Measurements from ENCODE around the gene ANTKMT.
A peak's percentile ranks its signal among the peaks of the same experiment; 100 is the strongest.

Gene ANTKMT, protein sequence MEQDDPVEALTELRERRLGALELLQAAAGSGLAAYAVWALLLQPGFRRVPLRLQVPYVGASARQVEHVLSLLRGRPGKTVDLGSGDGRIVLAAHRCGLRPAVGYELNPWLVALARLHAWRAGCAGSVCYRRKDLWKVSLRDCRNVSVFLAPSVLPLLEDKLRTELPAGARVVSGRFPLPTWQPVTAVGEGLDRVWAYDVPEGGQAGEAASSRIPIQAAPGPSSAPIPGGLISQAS

DNA sequence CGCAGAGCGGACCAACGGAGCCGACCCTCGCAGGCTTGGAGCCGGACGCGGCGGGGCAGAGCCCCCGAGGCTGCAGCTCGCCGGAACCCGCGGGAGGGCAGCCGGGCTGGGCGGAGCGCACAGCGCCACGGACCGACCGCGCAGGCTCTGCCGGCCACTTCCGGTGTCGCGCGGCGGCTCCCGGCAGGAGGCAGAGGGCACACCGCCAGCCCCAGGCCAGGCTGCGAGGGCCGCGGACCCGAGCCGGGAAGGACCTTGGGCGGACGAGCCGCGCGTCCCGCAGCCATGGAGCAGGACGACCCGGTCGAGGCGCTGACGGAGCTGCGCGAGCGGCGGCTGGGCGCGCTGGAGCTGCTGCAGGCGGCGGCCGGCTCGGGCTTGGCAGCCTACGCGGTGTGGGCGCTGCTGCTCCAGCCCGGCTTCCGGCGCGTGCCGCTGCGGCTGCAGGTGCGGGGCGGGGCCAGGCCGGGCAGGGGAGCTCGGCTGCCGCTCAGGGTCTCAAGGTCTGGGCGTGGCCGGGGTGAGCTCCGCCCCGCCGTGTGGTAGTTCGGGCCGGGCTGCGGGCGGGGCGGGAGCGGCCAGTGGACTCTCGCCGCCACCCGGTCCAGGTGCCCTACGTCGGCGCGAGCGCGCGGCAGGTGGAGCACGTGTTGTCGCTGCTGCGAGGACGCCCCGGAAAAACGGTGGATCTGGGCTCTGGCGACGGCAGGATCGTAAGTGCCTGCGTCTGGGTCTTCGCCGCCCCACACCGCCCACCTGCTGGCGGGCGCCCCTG, at the start of gene ANTKMT:
Gene ANTKMT, plus strand, starts transcription at position 157 of the 775 bp plus-strand sequence. Its CDS starts 129 bp downstream, at position 286.
- peak; percentile 68 for DNase-seq (ENCODE audit: low read depth)

DNA sequence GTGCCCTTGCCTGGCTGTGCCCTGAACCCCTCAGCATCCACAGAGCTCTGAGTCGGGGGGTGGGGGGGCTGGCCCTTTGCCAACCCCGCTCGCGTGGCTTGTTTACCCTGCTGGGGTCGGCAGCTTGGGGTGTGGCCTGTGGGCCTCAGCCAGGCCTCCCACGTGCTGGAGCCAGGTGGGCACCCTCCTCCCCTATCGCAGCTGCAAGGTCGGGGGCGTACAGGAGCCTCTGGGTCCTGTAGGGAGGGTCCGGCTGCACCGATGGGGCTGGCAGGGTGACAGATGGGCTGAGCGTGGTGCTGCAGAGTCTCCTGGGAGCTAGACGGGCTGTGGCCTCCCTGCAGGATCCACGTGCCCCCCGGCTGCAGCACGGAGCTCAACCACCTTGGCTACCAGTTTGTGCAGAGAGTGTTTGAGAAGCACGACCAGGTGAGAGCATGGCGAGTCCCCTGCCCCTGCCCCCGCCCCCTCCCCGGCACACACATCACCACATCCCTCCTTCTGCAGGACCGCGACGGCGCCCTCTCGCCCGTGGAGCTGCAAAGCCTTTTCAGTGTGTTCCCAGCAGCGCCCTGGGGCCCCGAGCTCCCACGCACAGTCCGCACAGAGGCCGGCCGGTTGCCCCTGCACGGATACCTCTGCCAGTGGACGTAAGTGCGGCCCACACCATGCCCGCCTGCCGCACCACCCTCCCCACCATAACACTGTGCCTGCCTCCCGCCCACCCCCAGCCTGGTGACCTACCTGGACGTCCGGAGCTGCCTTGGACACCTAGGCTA, 49.4 kb upstream of the ANTKMT start:
- no peak for DNase-seq (ENCODE audit: low read depth)

DNA sequence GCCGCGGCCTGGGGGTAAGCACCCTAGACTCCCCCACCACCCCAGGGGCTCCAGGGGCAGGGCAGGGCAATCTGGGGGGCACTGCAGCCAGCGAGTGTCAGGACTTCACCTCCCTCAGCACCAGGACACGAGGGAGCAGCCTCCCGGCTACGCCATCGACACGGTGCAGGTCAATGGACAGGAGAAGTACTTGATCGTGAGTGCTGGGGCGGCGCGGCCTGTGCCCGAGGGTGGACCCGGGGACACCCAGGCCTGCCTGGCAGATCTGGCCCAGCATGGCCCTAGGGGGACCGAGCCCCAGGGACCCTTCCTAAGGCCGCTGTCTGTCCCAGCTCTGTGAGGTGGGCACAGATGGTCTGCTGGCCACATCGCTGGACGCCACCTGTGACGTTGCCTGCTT, 48.6 kb upstream of the ANTKMT start:
- no peak for DNase-seq (ENCODE audit: low read depth)

DNA sequence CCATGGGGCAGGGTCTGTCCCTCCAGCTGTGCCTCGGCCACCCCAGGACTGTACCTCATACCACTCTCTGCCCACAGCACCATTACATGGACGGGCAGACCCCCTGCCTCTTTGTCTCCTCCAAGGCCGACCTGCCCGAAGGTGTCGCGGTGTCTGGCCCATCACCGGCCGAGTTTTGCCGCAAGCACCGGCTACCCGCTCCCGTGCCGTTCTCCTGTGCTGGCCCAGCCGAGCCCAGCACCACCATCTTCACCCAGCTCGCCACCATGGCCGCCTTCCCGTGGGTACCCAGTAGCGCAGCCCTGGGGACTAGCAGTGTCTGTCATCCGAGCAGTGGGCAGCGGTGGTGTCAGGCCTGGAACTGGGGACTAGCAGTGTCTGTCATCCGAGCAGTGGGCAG, 48.1 kb upstream of the ANTKMT start:
- no peak for DNase-seq (ENCODE audit: low read depth)

DNA sequence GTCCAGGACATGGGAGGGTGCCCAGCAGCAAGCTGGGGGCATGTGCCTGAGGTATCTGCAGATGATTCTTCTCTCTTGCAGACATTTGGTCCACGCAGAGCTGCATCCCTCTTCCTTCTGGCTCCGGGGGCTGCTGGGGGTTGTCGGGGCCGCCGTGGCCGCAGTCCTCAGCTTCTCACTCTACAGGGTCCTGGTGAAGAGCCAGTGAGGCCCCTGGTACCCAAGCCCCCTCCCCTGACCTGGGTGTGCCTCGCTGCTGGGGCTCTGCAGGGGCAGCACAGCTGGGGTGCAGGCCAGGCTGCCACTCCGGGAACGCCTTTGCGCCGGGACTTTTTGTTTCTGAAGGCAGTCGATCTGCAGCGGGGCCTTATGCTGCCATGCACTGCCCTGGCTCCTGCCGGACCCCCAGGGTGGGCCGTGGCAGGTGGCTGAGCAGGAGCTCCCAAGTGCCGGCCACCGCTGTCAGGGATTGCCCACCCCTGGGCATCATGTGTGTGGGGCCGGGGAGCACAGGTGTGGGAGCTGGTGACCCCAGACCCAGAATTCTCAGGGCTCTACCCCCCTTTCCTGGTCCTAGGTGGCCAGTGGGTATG, 47.5 kb upstream of the ANTKMT start:
- no peak for DNase-seq (ENCODE audit: low read depth)

DNA sequence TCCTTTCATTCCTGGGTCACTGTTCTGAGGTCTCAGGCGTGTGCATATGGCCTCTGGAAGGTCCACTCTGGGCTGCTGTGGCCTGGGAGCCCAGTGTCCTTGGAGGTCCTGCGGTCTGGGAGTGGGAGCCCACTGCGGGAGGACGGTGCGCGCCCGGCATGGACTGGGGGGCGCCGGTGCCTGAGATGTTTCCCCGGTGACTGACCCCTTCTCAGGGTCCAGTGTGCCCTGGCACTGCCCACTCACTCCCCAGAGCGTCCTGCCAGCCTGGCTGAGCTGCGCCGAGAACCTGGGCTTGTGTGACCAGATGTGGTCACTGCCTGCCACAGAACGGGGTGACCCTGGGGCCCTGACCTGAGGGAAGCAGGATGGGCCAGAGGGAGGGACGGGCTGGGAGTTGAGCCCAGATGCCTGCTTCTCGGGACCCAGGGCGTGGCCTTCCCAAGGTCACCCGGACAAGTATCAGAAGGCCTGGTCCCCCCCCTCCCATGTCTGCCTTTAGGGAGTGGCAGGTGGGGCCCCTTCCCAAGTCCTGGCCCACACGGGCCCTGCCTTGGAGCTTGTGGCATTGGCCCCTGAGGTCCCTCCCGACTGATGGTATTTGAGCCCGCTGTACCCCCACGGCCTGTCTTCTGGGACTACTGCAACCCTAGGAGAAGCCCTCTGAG, 46.6 kb upstream of the ANTKMT start:
- DNase-seq (ENCODE audit: low read depth): no peak

DNA sequence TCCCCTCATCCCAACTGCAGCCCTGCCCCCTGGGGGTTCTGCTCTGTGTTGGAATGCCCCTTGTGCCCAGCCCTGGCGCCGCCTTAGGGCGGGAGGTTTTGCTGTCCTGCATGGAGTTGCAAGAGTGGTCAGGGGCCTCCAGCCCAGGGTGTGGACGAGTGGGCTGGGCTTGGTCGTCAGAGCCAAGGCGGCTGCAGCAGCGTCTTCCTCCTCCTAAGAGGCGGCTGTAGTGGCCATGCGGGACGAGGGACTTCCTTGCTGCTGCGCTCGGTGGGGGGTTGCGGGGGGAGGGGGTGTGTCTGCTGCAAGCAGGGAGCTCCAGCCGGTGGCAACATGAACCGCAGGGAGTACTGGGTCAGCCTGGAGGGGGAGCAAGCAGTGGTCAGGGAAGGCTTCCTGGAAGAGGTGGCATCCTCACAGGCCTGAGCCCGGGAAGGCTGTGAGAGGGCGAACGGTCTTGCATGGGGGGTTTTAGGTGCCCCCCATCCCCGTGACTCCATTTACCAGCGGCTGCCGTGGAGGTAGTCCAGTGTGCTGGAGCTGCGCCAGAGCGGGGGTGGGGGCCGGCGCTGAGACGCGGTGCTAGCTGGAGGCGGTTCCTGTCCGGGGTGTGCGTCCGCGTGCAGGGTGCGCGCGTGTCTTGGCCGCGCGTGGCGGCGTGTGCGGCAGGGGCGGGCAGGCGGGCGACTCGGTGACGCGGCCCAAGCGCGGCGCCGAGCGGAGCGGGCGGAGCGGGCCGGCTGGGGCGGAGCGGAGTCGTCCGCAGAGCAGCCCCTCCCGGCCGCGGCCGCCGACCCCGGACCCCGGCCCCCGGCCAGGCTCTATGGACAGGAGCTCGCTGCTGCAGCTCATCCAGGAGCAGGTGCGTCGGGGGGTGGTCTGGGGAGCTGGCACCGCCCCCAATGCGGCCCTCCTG, 45.7 kb upstream of the ANTKMT start, which contains the start of gene RHBDL1:
Gene RHBDL1, plus strand, starts transcription at position 704 of the 916 bp plus-strand sequence. Its CDS starts 120 bp downstream, at position 824.
- no peak for DNase-seq (ENCODE audit: low read depth)

DNA sequence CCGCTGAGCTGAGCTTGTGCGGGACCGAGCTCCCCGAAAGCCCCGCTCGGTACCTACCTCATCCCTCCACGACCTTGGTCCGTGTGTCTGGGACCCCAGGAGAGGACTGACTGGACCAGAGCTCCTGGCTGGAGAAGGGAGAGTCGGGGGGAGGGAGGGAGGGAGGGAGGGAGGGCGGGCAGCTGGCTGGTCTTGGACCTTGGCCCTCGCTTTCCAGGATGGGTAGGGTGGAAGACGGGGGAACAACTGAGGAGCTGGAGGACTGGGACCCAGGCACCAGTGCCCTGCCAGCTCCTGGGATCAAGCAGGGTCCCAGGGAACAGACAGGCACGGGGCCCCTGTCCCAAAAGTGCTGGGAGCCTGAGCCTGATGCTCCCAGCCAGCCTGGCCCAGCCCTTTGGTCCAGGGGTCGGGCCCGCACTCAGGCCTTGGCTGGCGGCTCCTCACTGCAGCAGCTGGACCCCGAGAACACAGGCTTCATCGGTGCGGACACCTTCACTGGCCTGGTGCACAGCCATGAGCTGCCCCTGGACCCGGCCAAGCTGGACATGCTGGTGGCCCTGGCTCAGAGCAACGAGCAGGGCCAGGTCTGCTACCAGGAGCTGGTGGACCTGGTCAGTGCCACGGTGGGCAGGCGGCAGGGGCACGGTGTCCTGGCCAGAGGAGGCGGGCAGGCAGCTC, 44.9 kb upstream of the ANTKMT start:
- DNase-seq (ENCODE audit: low read depth): no peak

DNA sequence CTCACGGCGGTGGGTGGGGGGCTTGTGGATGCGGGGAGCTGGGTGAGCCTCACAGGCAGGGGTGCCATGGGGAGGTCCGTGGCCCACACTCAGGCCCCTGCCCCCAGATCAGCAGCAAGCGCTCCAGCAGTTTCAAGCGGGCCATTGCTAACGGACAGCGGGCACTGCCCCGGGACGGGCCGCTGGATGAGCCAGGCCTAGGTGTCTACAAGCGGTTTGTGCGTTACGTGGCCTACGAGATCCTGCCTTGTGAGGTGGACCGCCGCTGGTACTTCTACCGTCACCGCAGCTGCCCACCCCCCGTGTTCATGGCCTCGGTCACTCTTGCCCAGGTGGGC, 44.4 kb upstream of the ANTKMT start:
- no peak for DNase-seq (ENCODE audit: low read depth)

DNA sequence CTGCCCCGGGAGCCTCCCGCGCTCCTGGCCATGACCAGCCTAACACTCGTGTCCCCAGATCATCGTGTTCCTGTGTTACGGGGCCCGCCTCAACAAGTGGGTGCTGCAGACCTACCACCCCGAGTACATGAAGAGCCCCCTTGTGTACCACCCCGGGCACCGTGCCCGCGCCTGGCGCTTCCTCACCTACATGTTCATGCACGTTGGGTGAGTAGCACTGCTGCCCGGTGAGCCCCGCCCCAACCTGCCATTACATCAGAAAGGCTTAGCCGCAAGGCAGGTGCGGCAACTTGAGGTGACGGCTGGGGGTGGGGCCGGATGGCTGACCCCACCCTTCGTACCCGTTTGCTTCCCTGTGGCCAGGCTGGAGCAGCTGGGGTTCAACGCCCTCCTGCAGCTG, 44.0 kb upstream of the ANTKMT start:
- no peak for DNase-seq (ENCODE audit: low read depth)

DNA sequence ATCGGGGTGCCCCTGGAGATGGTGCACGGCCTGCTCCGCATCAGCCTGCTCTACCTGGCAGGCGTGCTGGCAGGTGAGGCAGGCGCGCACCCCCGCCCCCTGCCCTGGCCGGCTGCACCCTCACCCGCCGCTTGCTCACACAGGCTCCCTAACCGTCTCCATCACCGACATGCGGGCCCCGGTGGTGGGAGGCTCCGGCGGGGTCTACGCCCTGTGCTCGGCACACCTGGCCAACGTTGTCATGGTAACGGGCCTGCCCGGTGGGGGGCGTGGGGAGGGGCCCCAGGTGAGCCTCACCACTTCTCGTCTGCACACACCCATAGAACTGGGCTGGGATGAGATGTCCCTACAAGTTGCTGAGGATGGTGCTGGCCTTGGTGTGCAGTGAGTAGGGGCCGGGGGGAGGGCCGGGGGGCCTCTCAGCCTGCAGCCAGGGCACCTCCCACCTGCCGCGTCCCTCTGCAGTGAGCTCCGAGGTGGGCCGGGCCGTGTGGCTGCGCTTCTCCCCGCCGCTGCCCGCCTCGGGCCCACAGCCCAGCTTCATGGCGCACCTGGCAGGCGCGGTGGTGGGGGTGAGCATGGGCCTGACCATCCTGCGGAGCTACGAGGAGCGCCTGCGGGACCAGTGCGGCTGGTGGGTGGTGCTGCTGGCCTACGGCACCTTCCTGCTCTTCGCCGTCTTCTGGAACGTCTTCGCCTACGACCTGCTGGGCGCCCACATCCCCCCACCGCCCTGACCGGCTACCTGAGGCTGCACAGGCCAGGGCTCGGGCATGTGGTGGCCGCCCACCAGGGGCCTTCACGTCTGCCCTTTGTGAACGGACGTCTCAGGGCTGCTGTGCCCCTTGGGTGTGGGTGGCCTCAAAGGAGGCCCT, 43.4 kb upstream of the ANTKMT start:
- no peak for DNase-seq (ENCODE audit: low read depth)

DNA sequence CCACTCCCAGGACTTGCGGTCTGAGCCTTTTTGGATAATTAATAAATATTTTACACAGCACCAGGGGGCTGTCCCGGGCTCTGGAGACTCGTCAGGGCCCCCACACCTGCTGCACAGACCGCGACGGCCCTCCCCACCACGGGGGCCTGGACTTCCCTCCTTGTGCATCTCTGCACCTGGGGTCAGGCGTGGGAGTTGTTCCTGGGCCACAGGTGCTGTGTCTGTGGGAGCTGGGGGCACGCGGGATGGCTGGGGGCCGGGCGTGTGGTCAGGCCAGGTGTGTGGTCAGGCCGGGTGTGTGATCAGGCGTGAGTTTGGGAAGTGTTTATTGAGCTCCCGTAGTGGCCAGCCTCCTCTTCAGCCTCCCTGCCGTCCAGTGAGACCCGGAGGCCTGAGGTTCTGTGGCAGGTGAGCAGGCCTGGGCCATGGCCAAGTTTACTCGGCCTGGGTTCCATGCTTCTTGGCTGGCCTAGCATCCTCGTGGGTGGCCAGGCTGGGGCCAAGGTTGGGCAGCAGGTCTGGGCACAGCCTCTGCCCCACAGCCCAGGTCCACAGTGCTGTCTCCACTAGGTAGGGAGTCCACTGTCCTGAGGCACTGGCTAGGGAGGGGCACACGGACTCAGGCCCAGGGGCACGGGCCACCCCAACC, 42.6 kb upstream of the ANTKMT start:
- no peak for DNase-seq (ENCODE audit: low read depth)

DNA sequence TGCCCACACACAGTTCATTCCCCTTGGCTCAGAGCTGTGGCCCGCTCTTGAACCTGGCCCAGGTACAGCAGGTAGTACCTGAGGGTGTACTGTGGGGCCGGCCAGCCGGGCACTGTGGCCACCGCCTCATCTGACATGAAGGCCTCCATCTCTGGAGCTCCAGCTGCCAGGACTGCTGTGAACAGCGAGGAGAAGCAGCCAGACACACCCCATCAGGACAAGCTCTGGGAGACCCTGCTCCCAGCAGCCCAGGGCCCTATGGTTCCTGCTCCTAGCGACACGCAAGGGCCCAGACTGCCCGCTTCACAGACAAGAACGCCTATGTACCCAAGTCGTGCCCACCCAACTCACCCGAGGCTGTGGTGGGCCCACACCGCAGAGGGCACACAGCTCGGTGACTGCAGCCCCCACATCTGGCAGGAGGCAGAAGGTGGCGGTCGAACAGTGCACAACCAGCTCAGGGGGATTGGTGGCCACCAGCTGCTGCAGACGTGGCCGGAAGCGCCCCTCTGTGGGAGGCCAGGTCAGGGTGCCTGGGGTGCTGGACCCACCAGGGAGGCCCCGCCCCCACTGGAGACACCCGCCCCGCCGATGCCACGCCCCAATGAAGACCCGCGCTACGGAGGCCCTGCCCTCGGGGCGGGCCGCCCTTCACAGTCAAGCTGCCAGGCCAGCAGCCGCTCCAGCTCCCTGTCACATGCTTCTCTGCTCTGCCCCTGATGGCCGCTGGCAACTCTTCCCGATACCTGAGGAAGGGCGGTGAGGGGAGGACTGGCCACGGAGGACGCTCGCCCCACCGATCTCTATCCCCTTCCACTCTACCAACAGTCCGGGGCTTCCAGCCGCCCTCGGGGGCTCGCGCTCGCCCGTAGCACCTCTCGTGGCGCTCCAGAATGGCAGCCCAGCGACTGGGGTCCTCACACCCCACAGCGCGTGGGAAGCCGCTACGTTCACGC, 41.8 kb upstream of the ANTKMT start:
- no peak for DNase-seq (ENCODE audit: low read depth)

DNA sequence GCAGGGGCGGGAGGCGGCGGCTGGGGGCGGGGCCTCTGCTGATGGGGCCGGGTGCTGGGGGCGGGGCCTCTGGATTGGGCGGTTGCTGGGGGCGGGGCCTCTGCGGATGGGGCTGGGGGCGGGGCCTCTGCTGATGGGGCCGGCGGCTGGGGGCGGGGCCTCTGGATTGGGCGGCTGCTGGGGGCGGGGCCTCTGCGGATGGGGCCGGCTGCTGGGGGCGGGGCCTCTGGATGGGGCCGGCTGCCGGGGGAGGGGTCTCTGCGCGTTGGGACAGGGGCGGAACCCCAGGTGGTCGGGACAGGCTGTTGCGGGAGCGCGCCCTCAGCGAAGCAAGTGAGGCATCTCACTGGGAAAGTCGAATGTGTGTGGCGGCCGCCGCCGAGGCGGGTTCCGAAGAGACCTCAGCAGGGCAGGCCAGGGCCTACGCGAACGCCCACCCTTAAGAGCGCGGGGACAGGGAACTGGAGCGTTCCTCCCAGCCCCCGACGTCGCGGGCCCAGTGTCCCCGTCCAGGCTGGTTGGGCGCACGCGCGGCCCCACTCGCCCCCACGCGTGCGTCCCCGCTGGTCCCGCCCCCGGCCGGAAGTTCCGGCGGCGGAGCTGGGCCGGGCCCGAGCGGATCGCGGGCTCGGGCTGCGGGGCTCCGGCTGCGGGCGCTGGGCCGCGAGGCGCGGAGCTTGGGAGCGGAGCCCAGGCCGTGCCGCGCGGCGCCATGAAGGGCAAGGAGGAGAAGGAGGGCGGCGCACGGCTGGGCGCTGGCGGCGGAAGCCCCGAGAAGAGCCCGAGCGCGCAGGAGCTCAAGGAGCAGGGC, 40.9 kb upstream of the ANTKMT start, which contains the start of gene STUB1:
Gene STUB1, plus strand, starts transcription at position 597 of the 811 bp plus-strand sequence. Its CDS starts 116 bp downstream, at position 713.
- peak; percentile 86 for DNase-seq (ENCODE audit: low read depth)

DNA sequence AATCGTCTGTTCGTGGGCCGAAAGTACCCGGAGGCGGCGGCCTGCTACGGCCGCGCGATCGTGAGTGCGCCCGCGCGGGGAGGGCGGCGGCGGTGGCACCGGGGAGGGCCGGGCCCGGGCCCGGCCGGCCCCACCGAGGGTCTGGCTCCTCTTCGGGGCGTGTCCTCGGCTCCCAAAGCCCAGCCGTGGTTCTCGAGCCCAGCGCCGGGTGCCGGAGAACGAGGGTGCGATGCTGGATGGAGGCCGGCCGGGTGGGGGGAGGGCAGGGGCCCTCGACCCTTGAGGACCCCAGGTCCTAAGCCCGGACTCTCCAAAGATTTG, 40.4 kb upstream of the ANTKMT start:
- DNase-seq (ENCODE audit: low read depth): no peak

DNA sequence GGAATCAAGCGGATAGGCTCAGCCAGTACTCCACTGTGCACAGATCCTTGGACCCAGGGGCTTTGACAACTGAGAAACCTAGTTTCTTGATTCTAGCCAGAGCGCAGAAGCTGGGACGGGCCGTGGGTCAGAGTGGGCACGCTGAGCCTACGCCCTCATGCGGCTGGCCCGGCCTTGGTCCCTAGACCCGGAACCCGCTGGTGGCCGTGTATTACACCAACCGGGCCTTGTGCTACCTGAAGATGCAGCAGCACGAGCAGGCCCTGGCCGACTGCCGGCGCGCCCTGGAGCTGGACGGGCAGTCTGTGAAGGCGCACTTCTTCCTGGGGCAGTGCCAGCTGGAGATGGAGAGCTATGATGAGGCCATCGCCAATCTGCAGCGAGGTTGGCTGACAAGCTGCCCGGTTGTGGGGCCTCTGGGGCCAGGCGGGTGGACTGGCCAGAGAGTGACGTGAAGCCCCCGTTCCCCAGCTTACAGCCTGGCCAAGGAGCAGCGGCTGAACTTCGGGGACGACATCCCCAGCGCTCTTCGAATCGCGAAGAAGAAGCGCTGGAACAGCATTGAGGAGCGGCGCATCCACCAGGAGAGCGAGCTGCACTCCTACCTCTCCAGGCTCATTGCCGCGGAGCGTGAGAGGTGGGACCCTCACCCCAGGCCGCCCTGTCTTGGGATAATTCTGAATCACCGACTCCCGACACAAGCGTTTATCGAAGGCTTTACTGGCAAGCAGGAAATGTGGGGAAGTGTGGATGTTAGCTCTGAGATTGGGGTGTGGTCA, 39.8 kb upstream of the ANTKMT start:
- no peak for DNase-seq (ENCODE audit: low read depth)
